SU-DHL-6 (cell line): ENCODE data around the gene SCYL2.

ENCODE experiments used
- H2AFZ ChIP-seq: fragments of 200-600 bp; sonication (generic); 2 replicates; pipeline ENCODE4 v1.6.1; 2014; ENCODE audit warnings: low read depth, mild to moderate bottlenecking, moderate library complexity, mixed read lengths, antibody characterized with exemption, low read length; ENCODE audit not compliant: severe bottlenecking
- H3F3A ChIP-seq: fragments of 200-600 bp; shearing (Covaris generic); 2 replicates; pipeline ENCODE4 v1.6.0; 2016; ENCODE audit warnings: antibody characterized with exemption, mild to moderate bottlenecking; ENCODE audit not compliant: insufficient read depth
- H3K27ac ChIP-seq: fragments of 200-600 bp; sonication (generic); 2 replicates; pipeline ENCODE4 v1.5.1; 2016; ENCODE audit warnings: low read depth, mild to moderate bottlenecking, low read length, moderate library complexity, mixed read lengths
- H3K27me3 ChIP-seq: fragments of 200-600 bp; sonication (generic), shearing (Covaris generic); 2 replicates; pipeline ENCODE4 v1.6.0; 2014; ENCODE audit warnings: mild to moderate bottlenecking, low read length
- H3K36me3 ChIP-seq: fragments of 200-600 bp; sonication (generic); 2 replicates; pipeline ENCODE4 v1.6.1; 2014; ENCODE audit warnings: mild to moderate bottlenecking, low read length, mixed read lengths
- H3K4me2 ChIP-seq: fragments of 300-600, 200-600 bp; shearing (Covaris generic), sonication (generic); 2 replicates; pipeline ENCODE4 v1.6.0; 2014; ENCODE audit warnings: low read length, low read depth, mild to moderate bottlenecking; ENCODE audit not compliant: poor library complexity, severe bottlenecking
- H3K4me3 ChIP-seq: fragments of 200-600 bp; sonication (generic); 2 replicates; pipeline ENCODE4 v1.5.1; 2014; ENCODE audit warnings: antibody characterized with exemption, low read length, mild to moderate bottlenecking, mixed read lengths; ENCODE audit not compliant: insufficient read depth, poor library complexity, severe bottlenecking
- H3K79me2 ChIP-seq: fragments of 200-600 bp; sonication (generic); 2 replicates; pipeline ENCODE4 v1.6.1; 2014; ENCODE audit warnings: mild to moderate bottlenecking, low read length, moderate library complexity; ENCODE audit not compliant: insufficient read depth
- H3K9ac ChIP-seq: fragments of 200-600 bp; sonication (generic); 2 replicates; pipeline ENCODE4 v1.7.0; 2014; ENCODE audit warnings: mild to moderate bottlenecking, low read length
- H3K9me2 ChIP-seq: fragments of 200-600 bp; sonication (generic); replicated peaks from 2 replicates; pipeline ENCODE4 v1.6.1; 2014; ENCODE audit warnings: low read length; ENCODE audit not compliant: insufficient read depth
- H3K9me3 ChIP-seq: fragments of 200-600 bp; sonication (generic); 2 replicates; pipeline ENCODE4 v1.6.1; 2014; ENCODE audit warnings: low read length, mixed read lengths; ENCODE audit not compliant: insufficient read depth
- H4K20me1 ChIP-seq: fragments of 200-600 bp; sonication (generic); 2 replicates; pipeline ENCODE4 v1.6.1; 2014; ENCODE audit warnings: low read depth, mild to moderate bottlenecking, antibody characterized with exemption, low read length, moderate library complexity, mixed read lengths
- EZH2phosphoT487 ChIP-seq: fragments of 200-600 bp; sonication (generic), shearing (Covaris generic); conservative IDR thresholded peaks from 2 replicates; pipeline ENCODE4 v1.6.1; 2018; ENCODE audit warnings: mild to moderate bottlenecking, antibody characterized with exemption, low read length, moderate library complexity, mixed read lengths
- TF ChIP-seq, protein P1 (sequence below): fragments of 200-600 bp; sonication (generic); IDR thresholded peaks from one replicate; pipeline ENCODE4 v1.5.1; 2017; ENCODE audit warnings: antibody characterized with exemption, mild to moderate bottlenecking, low read length, moderate library complexity; ENCODE audit not compliant: insufficient read depth, poor library complexity, severe bottlenecking

The SCYL2 gene

DNA sequence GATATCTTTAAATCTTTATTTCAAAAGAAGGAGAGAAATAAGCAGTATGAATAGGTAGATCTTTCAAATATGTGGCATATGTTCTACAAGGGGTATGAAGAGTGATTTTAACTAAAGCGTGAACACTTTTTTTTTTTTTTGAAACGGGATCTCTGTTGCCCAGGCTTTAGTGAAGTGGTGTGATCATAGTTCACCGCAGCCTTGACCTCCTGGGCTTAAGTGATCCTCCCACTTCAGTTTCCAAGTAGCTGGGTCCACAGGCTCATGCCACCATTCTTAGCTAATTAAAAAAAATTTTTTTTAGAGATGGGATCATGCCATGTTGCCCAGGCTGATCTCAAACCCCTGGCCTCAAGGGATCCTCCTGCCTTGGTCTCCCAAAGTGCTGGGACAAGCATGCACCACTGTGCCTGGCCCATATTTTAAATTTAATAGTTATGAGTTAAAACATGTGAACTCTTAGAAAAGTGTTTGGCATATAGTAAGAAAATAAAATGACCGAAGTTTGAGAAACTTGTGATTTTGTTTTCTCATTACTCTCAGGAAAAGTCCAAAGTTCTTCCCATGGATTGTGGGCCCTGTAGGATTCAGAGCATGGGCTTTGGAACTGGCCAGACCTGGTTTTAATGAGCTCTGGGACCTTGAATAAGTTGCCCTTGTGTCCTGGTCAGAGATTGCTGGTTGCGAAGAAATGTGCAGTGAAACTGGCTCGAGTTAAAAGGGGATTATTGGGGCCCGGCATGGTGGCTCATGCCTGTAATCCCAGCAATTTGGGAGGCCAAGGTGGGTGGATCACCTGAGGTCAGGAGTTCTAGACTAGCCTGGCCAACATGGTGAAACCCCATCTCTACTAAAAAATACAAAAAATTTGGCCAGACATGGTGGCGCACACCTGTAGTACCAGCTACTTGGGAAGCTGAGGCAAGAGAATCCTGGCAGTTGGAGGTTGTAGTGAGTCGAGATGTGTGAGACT is 116.9 kb downstream of the SCYL2 start:
- no peaks in the 10 kb centered on the region for H3K27me3 ChIP-seq
- H3K9me3 ChIP-seq, result no peaks in the 10 kb centered on the region
- TF ChIP-seq EZH2phosphoT487, result no peak
- TF ChIP-seq, protein P1, sequence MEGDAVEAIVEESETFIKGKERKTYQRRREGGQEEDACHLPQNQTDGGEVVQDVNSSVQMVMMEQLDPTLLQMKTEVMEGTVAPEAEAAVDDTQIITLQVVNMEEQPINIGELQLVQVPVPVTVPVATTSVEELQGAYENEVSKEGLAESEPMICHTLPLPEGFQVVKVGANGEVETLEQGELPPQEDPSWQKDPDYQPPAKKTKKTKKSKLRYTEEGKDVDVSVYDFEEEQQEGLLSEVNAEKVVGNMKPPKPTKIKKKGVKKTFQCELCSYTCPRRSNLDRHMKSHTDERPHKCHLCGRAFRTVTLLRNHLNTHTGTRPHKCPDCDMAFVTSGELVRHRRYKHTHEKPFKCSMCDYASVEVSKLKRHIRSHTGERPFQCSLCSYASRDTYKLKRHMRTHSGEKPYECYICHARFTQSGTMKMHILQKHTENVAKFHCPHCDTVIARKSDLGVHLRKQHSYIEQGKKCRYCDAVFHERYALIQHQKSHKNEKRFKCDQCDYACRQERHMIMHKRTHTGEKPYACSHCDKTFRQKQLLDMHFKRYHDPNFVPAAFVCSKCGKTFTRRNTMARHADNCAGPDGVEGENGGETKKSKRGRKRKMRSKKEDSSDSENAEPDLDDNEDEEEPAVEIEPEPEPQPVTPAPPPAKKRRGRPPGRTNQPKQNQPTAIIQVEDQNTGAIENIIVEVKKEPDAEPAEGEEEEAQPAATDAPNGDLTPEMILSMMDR, result no peak
- H3K4me3 ChIP-seq, result no peak overlapping the region
- no peak overlapping the region for H3K27ac ChIP-seq
- no peak overlapping the region for H2AFZ ChIP-seq
- H3F3A ChIP-seq, result no peaks in the 10 kb centered on the region
- no peaks in the 10 kb centered on the region for H4K20me1 ChIP-seq
- H3K79me2 ChIP-seq, result no peaks in the 10 kb centered on the region
- H3K9ac ChIP-seq, result no peak overlapping the region
- no peak overlapping the region for H3K4me2 ChIP-seq
- no peaks in the 10 kb centered on the region for H3K36me3 ChIP-seq
- no peaks in the 10 kb centered on the region for H3K9me2 ChIP-seq

GRCh38 chr12:100384559-100384935 is 117.6 kb downstream of the SCYL2 start:
- Histone ChIP-seq H3F3A (no peaks in the 10 kb centered on the region), H3K36me3 (no peaks in the 10 kb centered on the region), H3K79me2 (no peaks in the 10 kb centered on the region), H3K4me2 (no peak overlapping the region), H3K27me3 (no peaks in the 10 kb centered on the region), H3K9me3 (no peaks in the 10 kb centered on the region), H3K9me2 (no peaks in the 10 kb centered on the region), H3K27ac (no peak overlapping the region), H3K9ac (no peak overlapping the region), H4K20me1 (no peaks in the 10 kb centered on the region), H2AFZ (no peak overlapping the region), H3K4me3 (no peak overlapping the region)
- TF ChIP-seq, protein P1, result no peak
- no peak for TF ChIP-seq EZH2phosphoT487

DNA sequence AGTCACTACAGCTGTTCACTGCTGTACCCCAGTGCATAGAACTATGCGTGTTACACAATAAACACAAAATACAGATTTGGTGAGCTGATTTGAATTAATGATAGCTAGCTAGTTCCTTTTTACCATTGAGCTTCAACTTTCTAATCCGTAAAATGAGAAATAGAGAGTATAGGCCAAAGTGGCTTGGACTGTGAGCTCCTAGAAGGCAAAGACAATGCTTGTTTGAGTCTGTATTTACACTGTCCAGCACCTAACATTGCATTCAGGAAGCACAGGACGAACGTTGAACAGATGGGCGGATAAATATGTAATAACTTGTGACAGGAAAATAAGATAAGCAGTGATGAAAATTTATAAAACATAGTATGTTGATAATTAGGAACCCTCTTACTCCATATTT is 121.4 kb downstream of the SCYL2 start:
- TF ChIP-seq, protein P1, result no peak
- TF ChIP-seq EZH2phosphoT487, result no peak
- no peaks in the 10 kb centered on the region for H4K20me1 ChIP-seq
- no peak overlapping the region for H2AFZ ChIP-seq
- no peaks in the 10 kb centered on the region for H3K9me2 ChIP-seq
- no peak overlapping the region for H3K27ac ChIP-seq
- H3F3A ChIP-seq, result no peaks in the 10 kb centered on the region
- no peak overlapping the region for H3K4me3 ChIP-seq
- H3K9me3 ChIP-seq, result no peaks in the 10 kb centered on the region
- H3K4me2 ChIP-seq, result no peak overlapping the region
- no peaks in the 10 kb centered on the region for H3K27me3 ChIP-seq
- H3K79me2 ChIP-seq, result no peaks in the 10 kb centered on the region
- H3K36me3 ChIP-seq, result no peaks in the 10 kb centered on the region
- no peak overlapping the region for H3K9ac ChIP-seq
